HuH-7.5 (cell line): ENCODE data around the gene TXNDC17.
"Not testable (repeated sequence)": the region's sequence is repeated elsewhere in the genome, so short reads cannot be mapped to it uniquely, and the experiment has no call there.

Experiments
- DNase-seq: peaks from one replicate; pipeline ENCODE4 v3.0.0; 2011; ENCODE audit warnings: low spot score

Gene TXNDC17

DNA sequence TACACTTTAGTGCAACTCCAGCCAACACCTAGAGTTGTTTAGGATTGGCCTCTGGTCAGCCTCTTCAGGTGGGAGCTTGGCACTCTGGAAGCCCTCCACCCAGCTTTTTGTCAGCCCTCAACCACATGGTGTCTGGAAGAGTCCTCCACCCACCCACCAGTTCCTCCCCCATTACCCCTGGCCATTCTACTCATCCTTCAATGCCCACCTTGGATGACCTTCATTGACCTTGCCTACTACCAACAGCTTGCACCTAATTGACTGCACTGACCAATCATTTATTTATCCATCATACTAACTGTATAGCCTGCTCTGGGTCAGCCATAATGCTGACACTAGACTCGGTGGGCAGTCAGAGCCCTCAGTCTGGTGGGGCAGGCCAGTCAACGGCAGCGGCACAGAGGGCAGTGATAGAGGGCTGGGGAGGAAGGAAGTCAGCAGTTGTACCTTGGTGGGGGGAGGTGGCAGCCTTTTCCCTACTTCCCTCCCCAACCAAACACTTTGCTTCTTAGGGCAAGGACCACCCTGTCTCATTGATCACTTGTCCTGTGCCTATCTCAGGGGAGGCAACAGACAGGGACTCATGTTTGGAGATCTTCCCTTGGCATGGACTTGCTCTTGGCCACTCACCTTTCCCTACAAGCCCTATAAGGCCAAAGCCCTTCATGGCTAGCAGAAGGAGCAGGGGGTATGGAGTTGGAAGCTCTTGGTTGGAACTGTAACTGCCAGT lies 43.0 kb downstream of the TXNDC17 start:
- no peak for DNase-seq

DNA sequence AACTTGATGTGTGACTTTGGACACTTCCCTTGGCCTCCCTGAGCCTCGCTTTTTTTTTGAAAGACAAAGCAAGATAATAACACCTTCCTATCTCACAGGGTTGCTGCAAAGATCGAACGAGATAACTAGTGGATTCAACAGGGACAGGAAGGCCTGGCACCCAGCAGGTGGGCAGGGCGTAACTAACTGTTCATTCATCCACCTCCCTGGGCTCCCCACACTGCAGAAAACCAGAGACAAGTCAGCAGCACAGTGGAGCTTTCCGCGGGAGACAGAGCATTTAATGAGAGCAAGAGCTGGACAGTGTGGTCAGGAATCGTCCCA lies 43.6 kb downstream of the TXNDC17 start:
- no peak for DNase-seq

DNA sequence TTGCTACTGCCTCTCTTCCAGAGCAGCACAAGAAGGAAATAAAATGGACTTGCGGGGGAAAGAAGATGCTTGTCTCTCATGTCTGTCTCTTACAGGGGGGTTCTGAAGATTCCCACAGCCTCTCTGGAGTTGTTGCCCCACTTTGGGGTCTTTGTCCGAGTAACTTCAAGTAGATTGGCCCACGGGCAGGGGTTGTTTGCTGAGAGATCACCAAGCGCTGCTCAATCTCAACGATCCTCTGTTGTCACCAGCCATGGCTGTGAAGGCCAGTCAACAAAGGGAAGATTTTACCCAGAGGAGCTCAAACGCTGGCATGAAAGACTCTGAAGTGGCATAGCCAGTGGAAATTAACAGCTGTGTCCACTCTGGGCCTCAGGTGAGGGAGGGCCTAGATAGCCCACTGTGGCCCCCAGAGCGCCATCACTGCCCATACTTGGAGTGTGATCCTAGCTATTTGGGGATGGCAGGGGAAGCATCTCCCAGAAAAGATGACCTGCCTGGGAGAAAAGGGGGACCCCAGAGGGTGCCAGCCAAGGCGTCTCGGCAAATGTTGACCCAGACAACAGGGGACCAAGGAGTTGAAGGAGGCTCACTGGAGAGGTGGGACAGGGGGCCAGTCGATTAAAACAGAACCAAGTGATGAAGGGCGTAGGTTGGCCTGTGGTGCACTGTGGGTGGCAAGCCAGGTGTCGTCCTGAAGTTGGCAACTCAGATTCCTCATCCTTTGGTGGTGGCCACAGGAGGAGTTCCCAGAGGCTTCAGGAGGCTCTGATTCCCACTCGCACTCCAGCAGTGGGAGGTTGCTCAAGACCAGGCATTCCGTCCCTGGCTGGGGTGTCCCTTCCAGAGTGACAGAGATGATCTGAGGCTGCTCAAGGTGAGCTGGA lies 44.3 kb downstream of the TXNDC17 start:
- no peak for DNase-seq

DNA sequence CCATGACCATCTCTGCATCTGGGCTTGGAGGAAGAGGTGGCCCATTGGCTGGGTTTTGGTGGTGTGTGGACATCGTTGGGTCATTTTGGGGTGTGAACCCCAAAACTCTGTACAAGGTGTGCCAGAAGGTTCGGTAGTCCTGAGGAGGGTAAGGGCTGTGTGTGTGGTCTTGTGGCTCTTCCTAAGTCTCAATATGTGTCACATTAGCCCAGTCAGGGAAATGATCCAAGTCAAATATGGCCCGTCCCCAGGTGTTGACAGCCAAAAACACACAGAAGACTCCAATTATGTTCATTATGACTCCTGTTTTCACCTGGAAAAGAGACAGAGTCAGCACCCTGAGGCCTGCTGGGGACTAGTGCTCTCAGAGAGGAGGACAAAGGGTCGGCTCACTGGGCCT lies 45.2 kb downstream of the TXNDC17 start:
- no peak for DNase-seq

DNA sequence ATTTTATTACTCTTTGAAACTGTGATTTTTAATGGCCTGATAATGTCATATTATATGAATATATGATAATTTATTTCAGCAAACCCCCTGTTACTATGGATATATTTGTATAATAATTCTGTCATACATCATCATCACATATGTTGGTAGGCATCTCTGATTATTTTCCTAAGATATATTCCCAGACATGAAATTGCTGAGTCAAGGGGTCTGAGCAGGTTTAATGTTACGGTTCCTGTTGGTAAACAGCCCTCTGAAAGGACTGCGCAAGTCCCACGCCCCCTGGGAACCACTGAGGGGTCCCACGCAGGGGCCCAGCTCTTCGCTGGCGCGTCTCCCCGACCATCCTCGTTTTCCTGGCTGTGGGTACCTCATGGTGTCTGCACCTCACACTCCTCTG lies 48.1 kb downstream of the TXNDC17 start:
- no peak for DNase-seq

DNA sequence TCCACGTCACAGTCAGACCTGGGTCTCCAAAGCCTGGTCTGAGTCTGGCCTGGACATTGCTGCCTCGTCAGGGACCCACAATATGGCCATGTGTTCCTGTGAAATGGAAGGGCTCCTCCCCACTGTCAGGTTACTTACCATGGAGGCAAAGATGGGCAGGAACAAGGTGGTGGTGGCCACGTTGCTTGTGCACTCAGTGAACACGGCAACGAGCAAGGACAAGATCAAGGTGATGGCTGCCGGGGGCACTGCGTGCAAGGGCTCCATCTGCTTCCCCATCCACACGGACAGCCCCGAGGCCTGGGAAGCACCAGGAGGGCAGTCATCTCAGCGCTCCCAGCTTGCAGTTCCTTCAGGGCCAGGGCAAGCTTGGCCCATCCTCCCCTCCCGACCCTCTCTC lies 49.8 kb downstream of the TXNDC17 start:
- no peak for DNase-seq

DNA sequence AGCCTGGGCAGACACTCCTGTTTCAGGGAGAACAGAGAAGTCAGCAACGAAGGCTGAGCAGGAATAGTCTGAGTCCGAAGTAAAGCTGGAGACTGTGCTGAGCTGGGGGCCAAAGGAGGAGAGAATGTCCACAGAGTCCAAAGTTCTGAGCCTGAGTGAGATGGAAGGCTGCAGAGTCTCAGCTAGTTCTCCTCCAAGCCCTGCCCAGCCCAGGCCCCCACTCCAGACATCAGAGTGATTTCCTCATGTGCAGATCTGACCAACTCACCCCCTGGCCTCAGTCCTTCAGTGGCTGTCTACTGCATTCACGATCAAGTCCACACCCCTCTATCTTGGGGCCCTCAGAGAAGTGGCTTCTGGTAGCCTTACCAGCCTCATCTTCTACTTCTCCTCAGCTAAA lies 50.7 kb downstream of the TXNDC17 start:
- DNase-seq = no peak

DNA sequence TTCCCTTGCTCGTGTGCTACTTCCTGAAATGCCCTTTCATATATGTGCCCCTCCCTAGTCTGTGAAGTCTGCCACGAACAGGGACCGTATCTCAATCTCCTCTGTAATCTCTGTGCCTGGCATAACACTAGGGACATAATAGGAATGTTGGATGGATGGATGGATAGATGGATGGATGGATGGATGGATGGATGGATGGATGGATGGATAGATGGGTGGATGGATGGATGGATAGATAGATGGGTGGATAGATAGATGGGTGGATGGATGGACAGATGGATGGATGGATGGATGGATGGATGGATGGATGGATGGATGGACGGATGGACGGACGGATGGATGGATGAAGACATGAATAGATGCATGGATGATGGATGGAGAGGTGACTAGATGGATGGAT lies 51.1 kb downstream of the TXNDC17 start:
- DNase-seq = not testable (repeated sequence)
